Measurements from ENCODE around the gene ANKRD23.

DNA sequence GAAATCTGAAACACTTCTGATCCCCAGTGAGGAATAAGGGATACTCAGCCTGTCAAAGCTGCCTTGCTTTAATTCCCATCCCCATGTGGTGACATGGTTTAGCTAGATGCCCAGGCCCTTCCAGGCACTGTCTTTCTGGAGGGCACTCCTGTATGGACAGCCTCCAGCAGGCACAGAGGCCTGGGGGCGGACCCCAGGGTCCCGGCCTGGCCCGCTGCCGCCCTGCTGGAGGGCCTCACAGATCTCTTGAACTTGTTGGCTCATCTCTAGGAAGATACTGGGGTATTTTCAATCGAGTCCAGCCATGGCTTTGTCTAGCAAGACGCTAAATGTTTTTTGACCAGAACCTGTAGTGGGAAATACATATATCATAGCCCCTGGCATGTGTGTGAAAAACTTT lies 48.7 kb downstream of the ANKRD23 start:
- TF ChIP-seq, protein P1, sequence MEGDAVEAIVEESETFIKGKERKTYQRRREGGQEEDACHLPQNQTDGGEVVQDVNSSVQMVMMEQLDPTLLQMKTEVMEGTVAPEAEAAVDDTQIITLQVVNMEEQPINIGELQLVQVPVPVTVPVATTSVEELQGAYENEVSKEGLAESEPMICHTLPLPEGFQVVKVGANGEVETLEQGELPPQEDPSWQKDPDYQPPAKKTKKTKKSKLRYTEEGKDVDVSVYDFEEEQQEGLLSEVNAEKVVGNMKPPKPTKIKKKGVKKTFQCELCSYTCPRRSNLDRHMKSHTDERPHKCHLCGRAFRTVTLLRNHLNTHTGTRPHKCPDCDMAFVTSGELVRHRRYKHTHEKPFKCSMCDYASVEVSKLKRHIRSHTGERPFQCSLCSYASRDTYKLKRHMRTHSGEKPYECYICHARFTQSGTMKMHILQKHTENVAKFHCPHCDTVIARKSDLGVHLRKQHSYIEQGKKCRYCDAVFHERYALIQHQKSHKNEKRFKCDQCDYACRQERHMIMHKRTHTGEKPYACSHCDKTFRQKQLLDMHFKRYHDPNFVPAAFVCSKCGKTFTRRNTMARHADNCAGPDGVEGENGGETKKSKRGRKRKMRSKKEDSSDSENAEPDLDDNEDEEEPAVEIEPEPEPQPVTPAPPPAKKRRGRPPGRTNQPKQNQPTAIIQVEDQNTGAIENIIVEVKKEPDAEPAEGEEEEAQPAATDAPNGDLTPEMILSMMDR (IDR thresholded peaks at IDR 0.05) = no peak
- no peak for TF ChIP-seq POLR2A (IDR thresholded peaks at IDR 0.05)
